K562 (cell line): ENCODE results near the gene CPSF4L. TPM values are rescaled to one million over a fixed set of nuclear protein-coding genes. Genes with fewer than 3 reads are reported as not detected.

ENCODE experiments used
- NR4A1 ChIP-seq, 2 experiments: fragments of 250-450 bp in 1 of 2; fragments of 450-650 bp in 1 of 2; sonication (Bioruptor Pico) in 1 of 2; IDR thresholded peaks; 2 replicates each; pipeline versions ENCODE4 v1.4.0 to v1.6.1; 2016 to 2020; ENCODE audit warnings: mild to moderate bottlenecking in 2 of 2, missing compliant biosample characterization in 1 of 2, missing genetic modification characterization in 1 of 2, moderate library complexity in 1 of 2
- PPARD ChIP-seq: fragments of 250-450 bp; sonication (Bioruptor Pico); IDR thresholded peaks from 2 replicates; pipeline ENCODE4 v1.8.0; 2022; ENCODE audit warnings: inconsistent platforms, mild to moderate bottlenecking, moderate library complexity
- RCOR1 ChIP-seq, 2 experiments: IDR thresholded peaks; 2 replicates each; pipeline ENCODE4 v1.6.1; 2012; ENCODE audit warnings: low read depth in 2 of 2, low read length in 2 of 2, borderline replicate concordance in 1 of 2, improper control_type of control experiment in 1 of 2
- RNF2 ChIP-seq: sonication (generic); IDR thresholded peaks from 2 replicates; pipeline ENCODE4 v1.6.1; 2016
- SMAD3 ChIP-seq: fragments of 450-650 bp; formaldehyde crosslinking; conservative IDR thresholded peaks from 2 replicates; pipeline ENCODE4 v1.4.0; 2020; ENCODE audit warnings: mild to moderate bottlenecking
- TARDBP ChIP-seq: fragments of 450-650 bp; IDR thresholded peaks from 2 replicates; pipeline ENCODE4 v1.6.1; 2016
- ZZZ3 ChIP-seq: fragments of 450-650 bp; IDR thresholded peaks from 2 replicates; pipeline ENCODE4 v1.6.1; 2016; ENCODE audit warnings: antibody characterized with exemption, mild to moderate bottlenecking, moderate library complexity
- polyA plus RNA-seq, 8 experiments: library from polyadenylated mRNA; depleted of rRNA in 4 of 8; stranded (reverse) in 5 of 8; unstranded in 3 of 8; fragments of >200 nt; fragmentation: Nextera tagmentation in 2 of 8; fragmentation: Illumina TruSeq in 1 of 8; extraction: Ambion mirVana in 2 of 8; extraction: Trizol in 1 of 8; gene quantifications; 2 replicates each; pipeline versions ENCODE4 v1.2.1 to v1.2.3, GENCODE V29; 2011 to 2014; ENCODE audit warnings: inconsistent platforms in 1 of 8, missing spikeins in 1 of 8
- total RNA-seq, 7 experiments: library from RNA; depleted of rRNA in 6 of 7; stranded (reverse); fragments of >200 nt in 6 of 7; fragmentation: Illumina TruSeq in 2 of 7; extraction: Trizol in 2 of 7; gene quantifications; 2 replicates each; pipeline versions ENCODE4 v1.2.1 to v1.2.3, GENCODE V29; 2011 to 2021; ENCODE audit warnings: low replicate concordance in 1 of 7
- TF ChIP-seq, protein P1 (sequence below): fragments of 450-650 bp; IDR thresholded peaks from 2 replicates; pipeline ENCODE4 v1.6.1; 2016; ENCODE audit warnings: mild to moderate bottlenecking, moderate library complexity
- TF ChIP-seq, protein P2 (sequence below), 2 experiments: fragments of 250-450 bp in 1 of 2; fragments of 450-650 bp in 1 of 2; sonication (Bioruptor Pico) in 1 of 2; IDR thresholded peaks; 2 replicates each; pipeline versions ENCODE4 v1.6.1 to v1.8.0; 2016 to 2021; ENCODE audit warnings: mild to moderate bottlenecking in 2 of 2, moderate library complexity in 2 of 2, missing compliant biosample characterization in 1 of 2, missing genetic modification characterization in 1 of 2
- TF ChIP-seq, protein P3 (sequence below): fragments of 450-650 bp; conservative IDR thresholded peaks from 2 replicates; pipeline ENCODE4 v1.6.1; 2016; ENCODE audit warnings: missing genetic modification characterization, low read depth, mild to moderate bottlenecking, control low read depth, missing compliant biosample characterization

The CPSF4L gene
- total and polyA plus RNA-seq, 9 of the 15 experiments (the other 6 are each of a cell fraction or from before 2014, with no cell fraction given) = not detected

DNA sequence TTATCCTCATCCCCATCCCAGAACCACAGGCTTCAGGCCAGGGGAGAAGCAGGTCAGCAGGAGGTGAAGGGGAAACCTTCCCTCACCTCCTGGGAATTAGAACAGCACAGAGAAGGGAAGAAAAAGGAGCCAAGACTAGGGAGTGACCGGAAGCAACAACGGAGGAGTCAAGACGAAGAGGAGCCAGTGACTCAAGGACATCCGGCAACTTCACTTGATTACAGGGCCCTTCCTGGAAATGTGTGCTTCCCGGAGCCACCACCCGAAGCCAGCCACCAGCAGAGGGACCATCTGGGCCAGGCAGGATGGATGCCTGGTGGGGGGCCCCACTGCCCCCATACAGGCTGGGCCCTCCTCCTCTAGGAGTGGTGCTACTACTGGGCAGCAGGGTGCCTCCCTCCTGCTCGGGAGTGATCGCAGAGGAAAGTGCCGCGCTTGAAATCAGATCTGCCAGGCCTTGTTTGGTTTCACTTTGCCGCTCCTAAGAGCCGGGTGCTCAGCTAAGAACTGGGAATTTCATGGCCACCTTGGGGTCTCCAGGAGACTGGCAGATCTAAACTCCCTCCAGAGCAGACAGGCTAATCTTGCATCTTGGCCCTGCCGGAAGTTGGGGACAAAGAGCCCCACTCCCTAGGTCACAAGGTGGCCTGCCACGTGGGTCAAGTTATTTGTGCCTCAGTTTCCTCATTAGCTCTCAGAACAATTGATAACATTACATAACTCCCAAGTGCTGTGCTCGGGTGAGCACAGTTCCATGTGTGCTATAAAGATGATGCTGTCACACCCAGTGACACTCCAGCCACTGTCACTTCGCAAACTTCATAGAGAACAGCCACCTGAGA lies 43.5 kb upstream of the CPSF4L start (continued):
- TF ChIP-seq, protein P1, sequence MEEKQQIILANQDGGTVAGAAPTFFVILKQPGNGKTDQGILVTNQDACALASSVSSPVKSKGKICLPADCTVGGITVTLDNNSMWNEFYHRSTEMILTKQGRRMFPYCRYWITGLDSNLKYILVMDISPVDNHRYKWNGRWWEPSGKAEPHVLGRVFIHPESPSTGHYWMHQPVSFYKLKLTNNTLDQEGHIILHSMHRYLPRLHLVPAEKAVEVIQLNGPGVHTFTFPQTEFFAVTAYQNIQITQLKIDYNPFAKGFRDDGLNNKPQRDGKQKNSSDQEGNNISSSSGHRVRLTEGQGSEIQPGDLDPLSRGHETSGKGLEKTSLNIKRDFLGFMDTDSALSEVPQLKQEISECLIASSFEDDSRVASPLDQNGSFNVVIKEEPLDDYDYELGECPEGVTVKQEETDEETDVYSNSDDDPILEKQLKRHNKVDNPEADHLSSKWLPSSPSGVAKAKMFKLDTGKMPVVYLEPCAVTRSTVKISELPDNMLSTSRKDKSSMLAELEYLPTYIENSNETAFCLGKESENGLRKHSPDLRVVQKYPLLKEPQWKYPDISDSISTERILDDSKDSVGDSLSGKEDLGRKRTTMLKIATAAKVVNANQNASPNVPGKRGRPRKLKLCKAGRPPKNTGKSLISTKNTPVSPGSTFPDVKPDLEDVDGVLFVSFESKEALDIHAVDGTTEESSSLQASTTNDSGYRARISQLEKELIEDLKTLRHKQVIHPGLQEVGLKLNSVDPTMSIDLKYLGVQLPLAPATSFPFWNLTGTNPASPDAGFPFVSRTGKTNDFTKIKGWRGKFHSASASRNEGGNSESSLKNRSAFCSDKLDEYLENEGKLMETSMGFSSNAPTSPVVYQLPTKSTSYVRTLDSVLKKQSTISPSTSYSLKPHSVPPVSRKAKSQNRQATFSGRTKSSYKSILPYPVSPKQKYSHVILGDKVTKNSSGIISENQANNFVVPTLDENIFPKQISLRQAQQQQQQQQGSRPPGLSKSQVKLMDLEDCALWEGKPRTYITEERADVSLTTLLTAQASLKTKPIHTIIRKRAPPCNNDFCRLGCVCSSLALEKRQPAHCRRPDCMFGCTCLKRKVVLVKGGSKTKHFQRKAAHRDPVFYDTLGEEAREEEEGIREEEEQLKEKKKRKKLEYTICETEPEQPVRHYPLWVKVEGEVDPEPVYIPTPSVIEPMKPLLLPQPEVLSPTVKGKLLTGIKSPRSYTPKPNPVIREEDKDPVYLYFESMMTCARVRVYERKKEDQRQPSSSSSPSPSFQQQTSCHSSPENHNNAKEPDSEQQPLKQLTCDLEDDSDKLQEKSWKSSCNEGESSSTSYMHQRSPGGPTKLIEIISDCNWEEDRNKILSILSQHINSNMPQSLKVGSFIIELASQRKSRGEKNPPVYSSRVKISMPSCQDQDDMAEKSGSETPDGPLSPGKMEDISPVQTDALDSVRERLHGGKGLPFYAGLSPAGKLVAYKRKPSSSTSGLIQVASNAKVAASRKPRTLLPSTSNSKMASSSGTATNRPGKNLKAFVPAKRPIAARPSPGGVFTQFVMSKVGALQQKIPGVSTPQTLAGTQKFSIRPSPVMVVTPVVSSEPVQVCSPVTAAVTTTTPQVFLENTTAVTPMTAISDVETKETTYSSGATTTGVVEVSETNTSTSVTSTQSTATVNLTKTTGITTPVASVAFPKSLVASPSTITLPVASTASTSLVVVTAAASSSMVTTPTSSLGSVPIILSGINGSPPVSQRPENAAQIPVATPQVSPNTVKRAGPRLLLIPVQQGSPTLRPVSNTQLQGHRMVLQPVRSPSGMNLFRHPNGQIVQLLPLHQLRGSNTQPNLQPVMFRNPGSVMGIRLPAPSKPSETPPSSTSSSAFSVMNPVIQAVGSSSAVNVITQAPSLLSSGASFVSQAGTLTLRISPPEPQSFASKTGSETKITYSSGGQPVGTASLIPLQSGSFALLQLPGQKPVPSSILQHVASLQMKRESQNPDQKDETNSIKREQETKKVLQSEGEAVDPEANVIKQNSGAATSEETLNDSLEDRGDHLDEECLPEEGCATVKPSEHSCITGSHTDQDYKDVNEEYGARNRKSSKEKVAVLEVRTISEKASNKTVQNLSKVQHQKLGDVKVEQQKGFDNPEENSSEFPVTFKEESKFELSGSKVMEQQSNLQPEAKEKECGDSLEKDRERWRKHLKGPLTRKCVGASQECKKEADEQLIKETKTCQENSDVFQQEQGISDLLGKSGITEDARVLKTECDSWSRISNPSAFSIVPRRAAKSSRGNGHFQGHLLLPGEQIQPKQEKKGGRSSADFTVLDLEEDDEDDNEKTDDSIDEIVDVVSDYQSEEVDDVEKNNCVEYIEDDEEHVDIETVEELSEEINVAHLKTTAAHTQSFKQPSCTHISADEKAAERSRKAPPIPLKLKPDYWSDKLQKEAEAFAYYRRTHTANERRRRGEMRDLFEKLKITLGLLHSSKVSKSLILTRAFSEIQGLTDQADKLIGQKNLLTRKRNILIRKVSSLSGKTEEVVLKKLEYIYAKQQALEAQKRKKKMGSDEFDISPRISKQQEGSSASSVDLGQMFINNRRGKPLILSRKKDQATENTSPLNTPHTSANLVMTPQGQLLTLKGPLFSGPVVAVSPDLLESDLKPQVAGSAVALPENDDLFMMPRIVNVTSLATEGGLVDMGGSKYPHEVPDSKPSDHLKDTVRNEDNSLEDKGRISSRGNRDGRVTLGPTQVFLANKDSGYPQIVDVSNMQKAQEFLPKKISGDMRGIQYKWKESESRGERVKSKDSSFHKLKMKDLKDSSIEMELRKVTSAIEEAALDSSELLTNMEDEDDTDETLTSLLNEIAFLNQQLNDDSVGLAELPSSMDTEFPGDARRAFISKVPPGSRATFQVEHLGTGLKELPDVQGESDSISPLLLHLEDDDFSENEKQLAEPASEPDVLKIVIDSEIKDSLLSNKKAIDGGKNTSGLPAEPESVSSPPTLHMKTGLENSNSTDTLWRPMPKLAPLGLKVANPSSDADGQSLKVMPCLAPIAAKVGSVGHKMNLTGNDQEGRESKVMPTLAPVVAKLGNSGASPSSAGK = peak; percentile 40; the same call in 1 of the 2 replicates
- TF ChIP-seq SMAD3 (CRISPR knock-in tag) (no peak), PPARD (CRISPR knock-in tag) (no peak), RNF2 (0 out of 2 replicates have a peak, but pooled peaks have one; percentile 35), RCOR1 (IDR thresholded peaks at IDR 0.05; ENCODE audit: borderline replicate concordance in 1 of 2, low read depth in 2 of 2, low read length in 2 of 2) (peak in 1 of 2 experiments; percentile 30; a peak in 1 of 4 replicates), NR4A1 (CRISPR knock-in tag; IDR thresholded peaks at IDR 0.05) (no peak), NR4A1 (tag; IDR thresholded peaks at IDR 0.05) (0 out of 2 replicates have a peak, but pooled peaks have one; percentile 20), ZZZ3 (no peak; the same call in 1 of the 2 replicates), TARDBP (no peak)
- TF ChIP-seq, protein P2, sequence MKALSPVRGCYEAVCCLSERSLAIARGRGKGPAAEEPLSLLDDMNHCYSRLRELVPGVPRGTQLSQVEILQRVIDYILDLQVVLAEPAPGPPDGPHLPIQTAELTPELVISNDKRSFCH (CRISPR knock-in tag; IDR thresholded peaks at IDR 0.05) = no peak
- TF ChIP-seq, protein P2 (tag; IDR thresholded peaks at IDR 0.05) = peak; percentile 65
- TF ChIP-seq, protein P3, sequence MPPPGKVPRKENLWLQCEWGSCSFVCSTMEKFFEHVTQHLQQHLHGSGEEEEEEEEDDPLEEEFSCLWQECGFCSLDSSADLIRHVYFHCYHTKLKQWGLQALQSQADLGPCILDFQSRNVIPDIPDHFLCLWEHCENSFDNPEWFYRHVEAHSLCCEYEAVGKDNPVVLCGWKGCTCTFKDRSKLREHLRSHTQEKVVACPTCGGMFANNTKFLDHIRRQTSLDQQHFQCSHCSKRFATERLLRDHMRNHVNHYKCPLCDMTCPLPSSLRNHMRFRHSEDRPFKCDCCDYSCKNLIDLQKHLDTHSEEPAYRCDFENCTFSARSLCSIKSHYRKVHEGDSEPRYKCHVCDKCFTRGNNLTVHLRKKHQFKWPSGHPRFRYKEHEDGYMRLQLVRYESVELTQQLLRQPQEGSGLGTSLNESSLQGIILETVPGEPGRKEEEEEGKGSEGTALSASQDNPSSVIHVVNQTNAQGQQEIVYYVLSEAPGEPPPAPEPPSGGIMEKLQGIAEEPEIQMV (tag) = no peak
